ENCODE measurements around the gene MGAM2.

GRCh38 chr7:142108728-142109505 is 2.6 kb upstream of the MGAM2 start:
- TF ChIP-seq CTCF (IDR thresholded peaks at IDR 0.05) (no peak), POLR2AphosphoS5 (IDR thresholded peaks at IDR 0.05) (no peak), POLR2A (IDR thresholded peaks at IDR 0.05) (no peak)

Measured in transverse colon (tissue), 4 donors.